HG02610 (cell line): Measurements from ENCODE around the gene RNLS.
"Not testable (repeated sequence)": the region's sequence is repeated elsewhere in the genome, so short reads cannot be mapped to it uniquely, and the experiment has no call there.

Source experiments
- ATAC-seq: cut with Tn5 transposase; IDR thresholded peaks from one replicate; pipeline ENCODE4 v1.9.1; 2021; ENCODE audit warnings: mild to moderate bottlenecking, moderate library complexity; ENCODE audit not compliant: unreplicated experiment

The RNLS gene

GRCh38 chr10:88486816-88487215, 96.3 kb downstream of the RNLS start:
- not testable (repeated sequence) for ATAC-seq

DNA sequence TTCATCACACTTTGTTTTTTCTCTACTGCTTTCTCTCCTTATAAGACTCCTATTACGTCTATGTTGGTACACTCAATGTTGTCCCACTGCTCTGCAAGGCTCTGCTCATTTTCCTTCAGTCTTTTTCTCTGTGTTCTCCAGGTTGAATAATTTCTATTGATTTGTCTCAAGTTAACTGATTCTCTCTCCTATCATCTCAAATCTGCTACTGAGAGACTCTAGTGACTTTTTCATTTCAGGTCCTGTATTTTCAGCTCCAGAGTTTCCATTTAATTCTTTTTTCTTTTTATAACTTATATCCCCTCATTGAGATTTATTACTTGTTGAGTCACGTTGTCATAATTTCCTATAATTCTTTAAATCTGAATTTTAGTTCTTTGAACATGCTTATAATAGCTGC, 100.9 kb downstream of the RNLS start:
- ATAC-seq: no peak

- no peak for ATAC-seq
Measured at GRCh38 chr10:88478256-88478655, 104.9 kb downstream of the RNLS start.

GRCh38 chr10:88477343-88478085, 105.6 kb downstream of the RNLS start:
- no peak for ATAC-seq

- ATAC-seq: no peak
Measured at GRCh38 chr10:88474884-88475844, 108.0 kb downstream of the RNLS start.

- ATAC-seq: no peak
Measured at GRCh38 chr10:88473989-88474883, 108.9 kb downstream of the RNLS start.

DNA sequence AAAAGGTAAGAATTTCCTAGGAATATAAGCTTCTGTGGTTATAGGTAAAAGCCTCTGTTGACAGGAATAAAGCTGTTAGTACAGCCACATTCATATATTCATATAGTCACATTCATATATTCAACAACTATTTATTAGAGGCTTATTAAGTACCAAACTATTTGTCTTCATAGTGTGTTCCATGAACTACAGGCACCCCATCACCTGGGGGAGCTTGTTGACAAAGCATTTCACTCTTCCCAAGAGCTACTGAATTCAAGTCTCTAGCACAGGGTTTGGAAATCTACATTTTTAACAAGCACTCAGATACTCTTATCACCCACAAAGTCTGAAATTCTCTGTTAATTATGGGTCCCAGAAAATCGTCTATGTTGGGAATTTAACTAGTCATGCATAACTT, 110.6 kb downstream of the RNLS start:
- no peak for ATAC-seq

- ATAC-seq: no peak
Measured at GRCh38 chr10:88471899-88472298, 111.2 kb downstream of the RNLS start.

GRCh38 chr10:88467835-88468485, 115.2 kb downstream of the RNLS start:
- no peak for ATAC-seq

GRCh38 chr10:88466786-88467185, 116.3 kb downstream of the RNLS start:
- ATAC-seq: no peak

DNA sequence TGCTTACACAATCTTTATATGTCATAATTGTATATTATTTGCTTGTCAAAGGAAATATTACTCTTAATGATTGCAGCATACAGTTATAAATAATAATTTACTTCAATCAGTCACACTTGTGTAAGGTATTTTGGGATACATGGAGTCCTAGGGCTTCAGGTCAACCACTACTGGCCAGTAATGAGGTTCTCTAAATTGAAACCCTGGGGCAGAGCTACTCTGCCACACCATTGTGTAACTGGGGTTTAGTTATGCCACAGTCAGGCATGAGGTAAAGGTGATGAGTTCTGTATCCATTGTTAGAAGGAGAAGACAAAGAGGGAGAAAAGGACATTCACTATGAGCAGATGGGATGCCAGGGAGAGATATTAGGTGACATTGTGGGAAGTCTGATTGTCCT, 117.4 kb downstream of the RNLS start:
- ATAC-seq: no peak

GRCh38 chr10:88463811-88464210, 119.3 kb downstream of the RNLS start:
- ATAC-seq: no peak

GRCh38 chr10:88461426-88461825, 121.7 kb downstream of the RNLS start:
- no peak for ATAC-seq

- no peak for ATAC-seq
Measured at GRCh38 chr10:88459530-88459929, 123.6 kb downstream of the RNLS start.

DNA sequence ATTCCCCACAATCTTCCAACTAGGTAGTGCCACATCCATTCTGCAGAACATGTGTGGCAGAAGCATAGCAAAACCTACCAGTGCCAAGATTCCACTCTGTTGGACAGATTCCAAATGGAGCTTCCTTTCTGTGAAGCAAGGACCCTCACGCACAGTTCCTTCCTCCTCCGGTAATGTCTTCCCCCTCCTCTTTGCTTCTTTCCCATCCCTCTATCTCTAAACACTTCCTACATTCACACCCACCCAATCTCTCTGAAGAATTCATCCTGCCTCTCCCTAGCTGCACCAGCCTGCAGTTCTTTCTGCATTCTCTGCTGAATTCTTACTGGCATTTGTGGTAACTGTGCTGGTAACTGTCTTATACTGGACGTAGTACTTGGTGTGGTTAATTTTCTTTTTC, 124.9 kb downstream of the RNLS start:
- no peak for ATAC-seq

GRCh38 chr10:88457660-88458059, 125.5 kb downstream of the RNLS start:
- ATAC-seq: no peak

DNA sequence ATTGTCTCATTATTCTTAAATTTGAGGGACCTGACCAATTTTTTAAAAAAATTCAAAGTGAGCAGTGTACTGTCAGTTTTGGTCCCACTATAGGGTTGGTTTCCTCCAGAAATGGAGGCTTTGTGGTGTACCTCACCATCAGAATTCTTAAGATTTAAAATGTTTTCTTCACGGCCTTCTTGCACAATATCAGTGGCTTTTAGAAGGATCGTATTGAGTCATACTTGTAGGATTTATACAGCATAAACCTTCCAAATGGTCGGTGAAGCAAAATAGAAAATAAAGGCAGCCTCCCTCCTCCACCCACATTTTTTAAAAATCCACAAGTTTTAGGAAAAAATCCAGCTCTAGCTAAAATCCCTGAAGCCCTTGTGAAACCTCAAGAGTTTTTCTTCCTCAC, 126.4 kb downstream of the RNLS start:
- ATAC-seq: no peak

- no peak for ATAC-seq
Measured at GRCh38 chr10:88455831-88456230, 127.3 kb downstream of the RNLS start.

GRCh38 chr10:88450201-88450600, 132.9 kb downstream of the RNLS start:
- no peak for ATAC-seq

DNA sequence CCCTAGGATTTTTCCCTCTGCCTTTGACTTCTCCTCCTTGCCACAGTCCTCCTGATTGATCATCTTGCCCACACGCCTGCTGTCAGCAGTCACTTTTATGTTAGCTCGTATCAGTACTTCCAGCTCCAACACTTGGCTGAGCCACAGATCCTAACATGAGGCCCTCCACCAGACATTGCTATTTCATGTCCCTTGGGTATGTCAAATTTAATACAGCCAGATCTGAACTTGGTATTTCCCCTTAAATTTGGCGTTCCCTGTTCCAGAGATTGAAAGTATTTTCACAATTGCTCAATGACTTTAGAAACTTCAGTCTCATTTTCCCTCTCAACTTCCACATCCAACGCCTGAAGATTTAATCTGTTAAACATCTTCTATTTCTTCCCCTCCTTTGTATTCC, 140.4 kb downstream of the RNLS start:
- no peak for ATAC-seq

GRCh38 chr10:88440541-88440940, 142.6 kb downstream of the RNLS start:
- no peak for ATAC-seq
